Measurements from ENCODE around the gene PRKAG2. TPM values are rescaled to one million over a fixed set of nuclear protein-coding genes. Genes with fewer than 3 reads are reported as not detected.

Gene PRKAG2
- total RNA-seq, 1 experiment from 2014 or later, result 23.9 TPM

GRCh38 chr7:151684408-151685175 is 192.3 kb downstream of the PRKAG2 start:
- intact Hi-C loops (cut with micrococcal nuclease), result no loop called here
- ATAC-seq, result no peak
- Histone ChIP-seq H3K36me3 (ENCODE audit: low read depth, low read length) (no peaks in the 10 kb centered on the region), H3K4me2 (ENCODE audit: low read length) (no peak overlapping the region), H3K27me3 (ENCODE audit: low read length) (no peaks in the 10 kb centered on the region), H3K9me2 (replicated peaks; ENCODE audit: low read length) (no peaks in the 10 kb centered on the region), H4K20me1 (ENCODE audit: low read length) (no peaks in the 10 kb centered on the region), H3K27ac (ENCODE audit: low read length) (no peak overlapping the region), H3K9me3 (ENCODE audit: low read length) (no peaks in the 10 kb centered on the region), H3F3A (ENCODE audit: low read length, unreplicated experiment) (no peaks in the 10 kb centered on the region), H2AFZ (ENCODE audit: low read length) (no peak overlapping the region), H3K9ac (ENCODE audit: low read length) (no peak overlapping the region), H3K79me2 (ENCODE audit: low read length) (no peaks in the 10 kb centered on the region), H3K4me3 (ENCODE audit: low read length) (no peak overlapping the region), H3K4me1 (ENCODE audit: insufficient read depth, low read length) (peaks cover 28% of the 10 kb centered on the region)
- BruUV-seq (replicated peaks), result no TSS peak
- CTCF ChIA-PET, result no interaction called here
- POLR2A ChIA-PET (ENCODE audit: unreplicated experiment), result no interaction called here
- no peak for DNase-seq
- no peak for TF ChIP-seq EZH2phosphoT487 (IDR thresholded peaks at IDR 0.05; ENCODE audit: borderline replicate concordance, low read length)
- no peak for TF ChIP-seq CTCF (conservative IDR thresholded peaks at IDR 0.05; ENCODE audit: low read depth, low read length)
- no peak for TF ChIP-seq EZH2 (IDR thresholded peaks at IDR 0.05; ENCODE audit: low read length, unreplicated experiment)

DNA sequence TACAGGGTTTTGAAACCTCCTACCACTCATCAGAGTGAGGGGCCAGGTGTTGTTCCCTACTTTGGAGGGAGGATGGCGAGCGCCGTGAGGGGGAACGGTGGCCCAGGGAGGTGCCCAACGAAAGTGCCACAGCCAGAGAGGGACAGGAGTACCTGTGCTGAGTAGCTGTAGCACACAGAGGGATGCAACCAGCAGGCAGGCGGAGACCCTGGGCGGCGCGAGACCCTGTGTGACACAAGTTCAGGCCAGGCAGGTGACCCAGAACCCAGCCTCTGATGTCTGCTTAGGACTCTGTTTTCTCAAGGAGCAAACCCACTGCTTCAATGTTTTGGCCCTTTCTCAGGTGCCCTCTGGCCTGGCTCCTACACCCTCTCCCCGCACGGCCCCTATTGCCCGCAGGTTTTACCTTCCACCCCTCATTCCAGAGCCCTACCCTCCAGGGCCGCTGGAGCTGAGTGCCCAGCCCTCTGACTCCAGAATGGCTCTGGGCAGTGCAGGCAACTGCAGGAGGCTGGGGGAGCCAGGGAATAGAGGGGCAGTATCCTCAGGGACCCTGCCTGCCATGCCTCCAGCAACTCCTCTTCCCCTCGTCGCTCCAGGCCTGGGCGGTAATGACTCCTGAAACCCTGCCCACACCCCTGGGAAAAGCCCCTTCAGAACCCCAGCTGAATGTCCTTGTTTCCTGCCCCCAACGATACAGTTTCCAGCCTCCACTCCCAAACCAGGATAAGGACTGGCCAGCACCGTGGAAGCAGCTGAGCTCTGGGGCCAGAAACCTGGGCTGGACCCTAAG is 193.1 kb downstream of the PRKAG2 start:
- ATAC-seq, result no peak
- POLR2A ChIA-PET (ENCODE audit: unreplicated experiment), result no interaction called here
- no peaks in the 10 kb centered on the region for H3K9me3 ChIP-seq (ENCODE audit: low read length)

More for the DNA sequence above, 193.1 kb downstream of the PRKAG2 start:
- no peak overlapping the region for H3K4me2 ChIP-seq (ENCODE audit: low read length)
- H3K27ac ChIP-seq (ENCODE audit: low read length), result no peak overlapping the region
- no peaks in the 10 kb centered on the region for H3K27me3 ChIP-seq (ENCODE audit: low read length)
- H3K4me1 ChIP-seq (ENCODE audit: insufficient read depth, low read length), result peaks cover 28% of the 10 kb centered on the region
- intact Hi-C loops (cut with micrococcal nuclease), result no loop called here
- no peak overlapping the region for H2AFZ ChIP-seq (ENCODE audit: low read length)
- CTCF ChIA-PET, result no interaction called here
- no peaks in the 10 kb centered on the region for H3K79me2 ChIP-seq (ENCODE audit: low read length)
- BruUV-seq (replicated peaks), result no TSS peak
- H4K20me1 ChIP-seq (ENCODE audit: low read length), result no peaks in the 10 kb centered on the region
- no peaks in the 10 kb centered on the region for H3K9me2 ChIP-seq (replicated peaks; ENCODE audit: low read length)
- no peak for TF ChIP-seq CTCF (conservative IDR thresholded peaks at IDR 0.05; ENCODE audit: low read depth, low read length)
- TF ChIP-seq EZH2phosphoT487 (IDR thresholded peaks at IDR 0.05; ENCODE audit: borderline replicate concordance, low read length), result no peak
- TF ChIP-seq EZH2 (IDR thresholded peaks at IDR 0.05; ENCODE audit: low read length, unreplicated experiment), result no peak
- H3K4me3 ChIP-seq (ENCODE audit: low read length), result no peak overlapping the region
- no peaks in the 10 kb centered on the region for H3F3A ChIP-seq (ENCODE audit: low read length, unreplicated experiment)
- DNase-seq, result no peak
- no peak overlapping the region for H3K9ac ChIP-seq (ENCODE audit: low read length)
- no peaks in the 10 kb centered on the region for H3K36me3 ChIP-seq (ENCODE audit: low read depth, low read length)

Data from PC-3 (cell line).